ENCODE measurements around the gene CERT1. TPM values are rescaled to one million over a fixed set of nuclear protein-coding genes. Genes with fewer than 3 reads are reported as not detected.
"Not testable (repeated sequence)": the region's sequence is repeated elsewhere in the genome, so short reads cannot be mapped to it uniquely, and the experiment has no call there.

Gene CERT1
- polyA plus RNA-seq, 2 of the 4 experiments (the other 2 are of a cell fraction): 19.5 to 22.5 TPM

DNA sequence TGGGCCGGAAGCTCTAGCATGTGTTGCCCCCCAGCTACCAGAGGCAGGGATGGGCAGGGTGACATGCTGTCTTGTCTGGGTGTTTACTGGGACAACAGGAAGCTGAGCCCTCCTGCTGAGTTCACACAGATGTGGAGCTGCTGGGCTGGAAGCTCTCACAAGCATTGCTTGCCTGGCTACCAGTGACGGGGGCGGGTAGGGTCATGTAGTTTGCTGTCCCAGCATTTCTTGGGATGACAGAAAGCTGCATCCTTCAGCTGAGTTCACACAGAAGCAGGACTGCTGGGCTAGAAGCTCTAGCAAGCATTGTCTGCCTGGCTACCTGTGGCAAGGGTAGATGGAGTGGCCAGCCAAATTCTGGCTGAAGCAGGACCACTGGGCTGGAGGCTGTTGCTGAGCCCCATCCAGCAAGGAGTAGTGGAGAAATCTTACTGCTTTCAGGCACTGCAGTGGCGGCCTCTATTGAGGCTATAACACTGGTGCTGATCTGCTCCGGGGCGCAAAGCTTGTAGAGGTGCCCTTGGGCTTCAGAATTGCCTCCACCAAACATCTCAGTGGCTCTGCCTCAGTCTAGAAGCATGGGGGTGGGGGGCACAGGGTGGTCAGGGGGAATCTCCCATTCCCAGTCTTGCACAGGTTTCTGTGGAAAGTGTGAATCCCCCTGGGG, 25.4 kb upstream of the CERT1 start:
- no peak overlapping the region for H3K4me2 ChIP-seq
- no peak for FAIRE-seq
- CTCF ChIA-PET: interaction anchor here (0.8 to 1.1 kb wide), 2 partner anchors 15 to 144 kb away, joined by 3 to 5 read pairs; no protein-coding TSS in a partner anchor
- no peak overlapping the region; a peak in 1 of 6 replicates for H3K27ac ChIP-seq
- H3K9me3 ChIP-seq: peaks cover 4% of the 10 kb centered on the region; the same call in 1 of the 3 replicates
- WGBS (ENCODE audit: missing lambda C conversion rate): 95% methylated on average over 4 of the region's 6 CpGs
- peaks cover 9% of the 10 kb centered on the region; the same call in 2 of the 3 replicates for H3K4me1 ChIP-seq
- DNase-seq (ENCODE audit: low read depth in 1 of 2, low spot score in 1 of 2): no peak
- POLR2A ChIA-PET: no interaction called here
- peak; percentile 46 to 56; a peak in 2 of 6 replicates for ATAC-seq
- TF ChIP-seq HOXB5 (CRISPR knock-in tag; IDR thresholded peaks at IDR 0.05) (no peak), PHF8 (IDR thresholded peaks at IDR 0.05; ENCODE audit: borderline replicate concordance, low read depth) (no peak), KDM1A (IDR thresholded peaks at IDR 0.05; ENCODE audit: low read depth) (no peak), ZNF302 (CRISPR knock-in tag; IDR thresholded peaks at IDR 0.05) (no peak)
- TF ChIP-seq, protein P1, sequence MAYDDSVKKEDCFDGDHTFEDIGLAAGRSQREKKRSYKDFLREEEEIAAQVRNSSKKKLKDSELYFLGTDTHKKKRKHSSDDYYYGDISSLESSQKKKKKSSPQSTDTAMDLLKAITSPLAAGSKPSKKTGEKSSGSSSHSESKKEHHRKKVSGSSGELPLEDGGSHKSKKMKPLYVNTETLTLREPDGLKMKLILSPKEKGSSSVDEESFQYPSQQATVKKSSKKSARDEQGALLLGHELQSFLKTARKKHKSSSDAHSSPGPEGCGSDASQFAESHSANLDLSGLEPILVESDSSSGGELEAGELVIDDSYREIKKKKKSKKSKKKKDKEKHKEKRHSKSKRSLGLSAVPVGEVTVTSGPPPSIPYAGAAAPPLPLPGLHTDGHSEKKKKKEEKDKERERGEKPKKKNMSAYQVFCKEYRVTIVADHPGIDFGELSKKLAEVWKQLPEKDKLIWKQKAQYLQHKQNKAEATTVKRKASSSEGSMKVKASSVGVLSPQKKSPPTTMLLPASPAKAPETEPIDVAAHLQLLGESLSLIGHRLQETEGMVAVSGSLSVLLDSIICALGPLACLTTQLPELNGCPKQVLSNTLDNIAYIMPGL (CRISPR knock-in tag; IDR thresholded peaks at IDR 0.05; ENCODE audit: borderline replicate concordance): no peak
- H3K4me3 ChIP-seq: no peak overlapping the region

DNA sequence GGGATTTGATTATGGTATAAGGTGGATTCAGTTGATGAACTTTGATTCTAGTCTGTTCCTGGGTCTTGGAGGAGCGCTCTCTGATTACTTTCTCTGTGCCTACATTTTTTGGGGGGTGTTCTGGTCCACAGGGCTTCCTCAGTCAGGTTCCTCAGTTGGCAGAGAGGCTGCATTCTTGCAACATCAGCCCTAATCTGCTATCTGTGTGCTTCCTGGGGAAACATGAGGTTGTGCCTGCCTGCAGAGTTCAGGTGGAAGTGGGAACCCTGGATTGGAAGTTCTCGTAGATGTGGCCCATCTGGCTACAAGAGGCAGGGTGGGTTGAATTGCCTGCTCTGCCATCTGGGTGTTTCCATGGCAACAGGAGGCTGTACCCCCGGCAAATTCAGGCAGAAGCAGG, 24.7 kb upstream of the CERT1 start:
- WGBS (ENCODE audit: missing lambda C conversion rate): 93% methylated on average over 1 of the region's 3 CpGs
- CTCF ChIA-PET: interaction anchor here (1.1 kb wide), 1 partner anchor 16 kb away, joined by 5 read pairs; no protein-coding TSS in a partner anchor
- no peak for FAIRE-seq
- POLR2A ChIA-PET: no interaction called here
- TF ChIP-seq EHF (CRISPR knock-in tag; IDR thresholded peaks at IDR 0.05) (no peak), MYC (IDR thresholded peaks at IDR 0.05; ENCODE audit: borderline replicate concordance, low read length) (no peak), HEYL (CRISPR knock-in tag; IDR thresholded peaks at IDR 0.05) (no peak), SMC3 (IDR thresholded peaks at IDR 0.05) (no peak), CBX2 (IDR thresholded peaks at IDR 0.05; ENCODE audit: borderline replicate concordance, low read depth) (no peak), ESRRA (IDR thresholded peaks at IDR 0.05; ENCODE audit: borderline replicate concordance, low read length) (no peak), FOSL2 (IDR thresholded peaks at IDR 0.05) (no peak), FOSL2 (CRISPR knock-in tag; IDR thresholded peaks at IDR 0.05) (no peak), CHD4 (IDR thresholded peaks at IDR 0.05; ENCODE audit: borderline replicate concordance) (no peak)
- TF ChIP-seq, protein P2, sequence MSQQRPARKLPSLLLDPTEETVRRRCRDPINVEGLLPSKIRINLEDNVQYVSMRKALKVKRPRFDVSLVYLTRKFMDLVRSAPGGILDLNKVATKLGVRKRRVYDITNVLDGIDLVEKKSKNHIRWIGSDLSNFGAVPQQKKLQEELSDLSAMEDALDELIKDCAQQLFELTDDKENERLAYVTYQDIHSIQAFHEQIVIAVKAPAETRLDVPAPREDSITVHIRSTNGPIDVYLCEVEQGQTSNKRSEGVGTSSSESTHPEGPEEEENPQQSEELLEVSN (IDR thresholded peaks at IDR 0.05; ENCODE audit: borderline replicate concordance, low read depth): no peak
- TF ChIP-seq, protein P3, sequence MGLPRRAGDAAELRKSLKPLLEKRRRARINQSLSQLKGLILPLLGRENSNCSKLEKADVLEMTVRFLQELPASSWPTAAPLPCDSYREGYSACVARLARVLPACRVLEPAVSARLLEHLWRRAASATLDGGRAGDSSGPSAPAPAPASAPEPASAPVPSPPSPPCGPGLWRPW (IDR thresholded peaks at IDR 0.05): no peak
- TF ChIP-seq, protein P1 (CRISPR knock-in tag; IDR thresholded peaks at IDR 0.05; ENCODE audit: borderline replicate concordance): no peak
- Histone ChIP-seq H3K27ac (no peak overlapping the region; a peak in 1 of 6 replicates), H3K4me3 (no peak overlapping the region), H3K9me3 (peaks cover 4% of the 10 kb centered on the region; the same call in 1 of the 3 replicates), H3K4me2 (no peak overlapping the region), H3K4me1 (peaks cover 9% of the 10 kb centered on the region; the same call in 2 of the 3 replicates)
- no peak for DNase-seq (ENCODE audit: low read depth in 1 of 2, low spot score in 1 of 2)
- no peak for ATAC-seq

- H3K27ac ChIP-seq: no peak overlapping the region
- no peak for ATAC-seq
- 96% methylated on average over 2 of the region's 2 CpGs for WGBS (ENCODE audit: missing lambda C conversion rate)
Observed at GRCh38 chr5:75534734-75535133, 23.3 kb upstream of the CERT1 start.

DNA sequence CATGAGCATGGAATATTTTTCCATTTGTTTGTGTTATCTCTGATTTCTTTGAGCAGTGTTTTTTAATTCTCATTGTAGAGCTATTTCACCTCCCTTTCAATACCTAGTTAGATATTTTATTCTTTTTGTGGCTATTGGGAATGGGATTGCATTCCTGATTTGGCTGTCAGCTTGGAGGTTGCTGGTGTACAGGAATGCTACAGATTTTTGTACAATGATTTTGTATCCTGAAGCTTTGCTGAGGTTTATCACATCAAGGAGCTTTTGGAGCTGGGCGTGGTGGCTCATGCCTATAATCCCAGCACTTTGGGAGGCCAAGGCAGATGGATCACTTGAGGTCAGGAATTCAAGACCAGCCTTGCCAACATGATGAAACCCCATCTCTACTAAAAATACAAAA, 22.3 kb upstream of the CERT1 start:
- DNase-seq (ENCODE audit: low read depth in 1 of 2, low spot score in 1 of 2); H3K4me1 ChIP-seq; H3K9me3 ChIP-seq; POLR2A ChIA-PET; FAIRE-seq; ATAC-seq; H3K4me2 ChIP-seq; H3K27ac ChIP-seq; H3K4me3 ChIP-seq: not testable (repeated sequence)
- 93% methylated on average over 1 of the region's 1 CpG for WGBS (ENCODE audit: missing lambda C conversion rate)
- CTCF ChIA-PET: interaction anchor here (0.6 to 1.4 kb wide), 2 partner anchors 12 to 43 kb away, joined by 3 to 4 read pairs; no protein-coding TSS in a partner anchor

More at GRCh38 chr5:75534734-75535133, 23.3 kb upstream of the CERT1 start:
- Histone ChIP-seq H3K4me3 (no peak overlapping the region), H3K4me2 (no peak overlapping the region), H3K9me3 (peaks cover 4% of the 10 kb centered on the region; the same call in 1 of the 3 replicates), H3K4me1 (peaks cover 9% of the 10 kb centered on the region; the same call in 2 of the 3 replicates)
- TF ChIP-seq EHMT2 (IDR thresholded peaks at IDR 0.05; ENCODE audit: low read depth): no peak
- TF ChIP-seq NFE2L2 (conservative IDR thresholded peaks at IDR 0.05; ENCODE audit: low read length): no peak
- no peak for TF ChIP-seq EP300 (IDR thresholded peaks at IDR 0.05)
- TF ChIP-seq CHD4 (IDR thresholded peaks at IDR 0.05; ENCODE audit: borderline replicate concordance): no peak
- TF ChIP-seq, protein P4, sequence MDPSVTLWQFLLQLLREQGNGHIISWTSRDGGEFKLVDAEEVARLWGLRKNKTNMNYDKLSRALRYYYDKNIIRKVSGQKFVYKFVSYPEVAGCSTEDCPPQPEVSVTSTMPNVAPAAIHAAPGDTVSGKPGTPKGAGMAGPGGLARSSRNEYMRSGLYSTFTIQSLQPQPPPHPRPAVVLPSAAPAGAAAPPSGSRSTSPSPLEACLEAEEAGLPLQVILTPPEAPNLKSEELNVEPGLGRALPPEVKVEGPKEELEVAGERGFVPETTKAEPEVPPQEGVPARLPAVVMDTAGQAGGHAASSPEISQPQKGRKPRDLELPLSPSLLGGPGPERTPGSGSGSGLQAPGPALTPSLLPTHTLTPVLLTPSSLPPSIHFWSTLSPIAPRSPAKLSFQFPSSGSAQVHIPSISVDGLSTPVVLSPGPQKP (IDR thresholded peaks at IDR 0.05; ENCODE audit: low read depth, low read length): no peak
- TF ChIP-seq MAFK (IDR thresholded peaks at IDR 0.05; ENCODE audit: partially characterized antibody): no peak
- TF ChIP-seq TFCP2L1 (CRISPR knock-in tag; IDR thresholded peaks at IDR 0.05): no peak
- ChIA-PET POLR2A (no interaction called here), CTCF (interaction anchor here (0.8 kb wide), 1 partner anchor 146 kb away, joined by 3 read pairs; no protein-coding TSS in a partner anchor)
- peak; percentile 32 for FAIRE-seq
- DNase-seq (ENCODE audit: low read depth in 1 of 2, low spot score in 1 of 2): no peak
